Osteocyte (in vitro differentiated cells): ENCODE data around the gene ADGRG6. TPM values are rescaled to one million over a fixed set of nuclear protein-coding genes. Genes with fewer than 3 reads are reported as not detected.
"Not testable (repeated sequence)": the region's sequence is repeated elsewhere in the genome, so short reads cannot be mapped to it uniquely, and the experiment has no call there.

Source experiments
- DNase-seq: peaks from one replicate; pipeline ENCODE4 v3.0.0; 2021; ENCODE audit warnings: mixed read lengths; ENCODE audit not compliant: unreplicated experiment; ENCODE audit errors: extremely low spot score
- H3K27ac Mint-ChIP-seq: one replicate; pipeline ENCODE4 v1.8.0; 2021; ENCODE audit warnings: mild to moderate bottlenecking, mixed read lengths; ENCODE audit not compliant: unreplicated experiment
- H3K27me3 Mint-ChIP-seq: one replicate; pipeline ENCODE4 v1.8.0; 2021; ENCODE audit warnings: mixed read lengths; ENCODE audit not compliant: unreplicated experiment
- H3K36me3 Mint-ChIP-seq: one replicate; pipeline ENCODE4 v1.8.0; 2021; ENCODE audit warnings: mixed read lengths; ENCODE audit not compliant: unreplicated experiment
- H3K4me1 Mint-ChIP-seq: one replicate; pipeline ENCODE4 v1.8.0; 2021; ENCODE audit warnings: mixed read lengths; ENCODE audit not compliant: unreplicated experiment
- H3K4me3 Mint-ChIP-seq: one replicate; pipeline ENCODE4 v1.8.0; 2021; ENCODE audit warnings: mild to moderate bottlenecking, moderate library complexity, mixed read lengths; ENCODE audit not compliant: unreplicated experiment
- H3K9me3 Mint-ChIP-seq: one replicate; pipeline ENCODE4 v1.8.0; 2021; ENCODE audit warnings: mixed read lengths; ENCODE audit not compliant: unreplicated experiment
- total RNA-seq: library from RNA; stranded (reverse); gene quantifications from 2 replicates; pipeline ENCODE4 v1.2.1, GENCODE V29; 2021
- TF ChIP-seq, protein P1 (sequence below): fragments of 200-600 bp; sonication (generic); IDR thresholded peaks from 2 replicates; pipeline ENCODE4 v1.5.0; 2021; ENCODE audit warnings: antibody characterized with exemption, mild to moderate bottlenecking, moderate library complexity

ADGRG6 gene
- total RNA-seq, 1 donor from 2014 or later = 0.51 TPM

DNA sequence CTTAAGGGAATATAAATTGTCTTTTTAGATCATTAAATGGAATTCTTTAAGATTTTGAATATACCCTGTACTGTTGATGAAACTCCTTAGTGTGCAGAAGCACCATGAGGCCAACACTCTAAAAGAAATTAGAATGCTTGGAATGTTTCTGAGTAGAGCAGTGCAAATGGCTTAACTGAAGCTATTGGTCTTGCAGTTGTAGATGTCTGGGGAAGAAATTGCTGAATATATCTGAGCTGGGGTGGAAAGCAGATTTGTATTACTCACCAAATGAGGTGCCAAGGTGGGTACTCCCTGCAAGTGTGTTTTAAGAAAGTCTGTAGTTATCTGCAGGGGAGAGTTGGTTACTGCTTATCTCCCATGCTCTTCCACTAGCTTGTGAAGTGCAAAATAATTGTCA, 119.0 kb downstream of the ADGRG6 start:
- no peaks in the 10 kb centered on the region for H3K9me3 Mint-ChIP-seq

DNA sequence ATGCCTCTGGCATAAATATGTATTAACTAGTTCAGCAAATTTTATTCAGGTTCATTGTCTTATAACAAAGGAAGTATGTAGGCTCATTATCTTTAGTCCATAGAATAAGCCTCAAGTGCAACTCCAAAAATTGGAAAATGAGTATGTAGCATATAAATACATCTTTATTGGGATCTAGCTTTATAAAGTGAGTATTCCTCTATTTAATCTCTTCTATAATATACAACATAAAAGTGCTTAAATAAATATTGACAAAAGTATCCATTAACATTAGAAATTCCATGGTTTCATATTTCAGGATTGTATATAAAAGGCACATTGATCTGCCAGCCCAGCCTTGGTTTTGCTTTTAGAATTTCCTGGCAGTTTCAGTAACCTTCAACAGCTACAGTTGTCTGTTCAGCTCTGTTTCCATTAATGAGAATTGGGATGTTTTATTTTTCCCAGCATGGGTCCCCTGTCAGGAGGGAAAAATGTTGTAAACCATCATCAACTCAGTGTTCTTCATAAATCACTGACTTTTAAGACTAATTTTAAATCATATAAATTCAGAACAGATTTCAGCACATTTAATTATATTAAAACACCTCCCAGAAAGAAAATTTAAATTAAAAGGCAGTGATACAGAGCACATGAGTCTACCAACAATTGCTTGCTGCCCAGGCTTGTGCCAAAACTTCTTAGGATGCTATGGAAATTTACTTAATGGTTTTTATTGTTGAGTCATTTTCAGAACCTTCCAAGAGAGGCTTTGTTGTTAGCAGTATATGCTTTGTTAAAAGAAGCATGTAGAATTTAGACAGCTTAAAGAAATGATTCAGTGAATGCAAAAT, 119.7 kb downstream of the ADGRG6 start:
- TF ChIP-seq, protein P1, sequence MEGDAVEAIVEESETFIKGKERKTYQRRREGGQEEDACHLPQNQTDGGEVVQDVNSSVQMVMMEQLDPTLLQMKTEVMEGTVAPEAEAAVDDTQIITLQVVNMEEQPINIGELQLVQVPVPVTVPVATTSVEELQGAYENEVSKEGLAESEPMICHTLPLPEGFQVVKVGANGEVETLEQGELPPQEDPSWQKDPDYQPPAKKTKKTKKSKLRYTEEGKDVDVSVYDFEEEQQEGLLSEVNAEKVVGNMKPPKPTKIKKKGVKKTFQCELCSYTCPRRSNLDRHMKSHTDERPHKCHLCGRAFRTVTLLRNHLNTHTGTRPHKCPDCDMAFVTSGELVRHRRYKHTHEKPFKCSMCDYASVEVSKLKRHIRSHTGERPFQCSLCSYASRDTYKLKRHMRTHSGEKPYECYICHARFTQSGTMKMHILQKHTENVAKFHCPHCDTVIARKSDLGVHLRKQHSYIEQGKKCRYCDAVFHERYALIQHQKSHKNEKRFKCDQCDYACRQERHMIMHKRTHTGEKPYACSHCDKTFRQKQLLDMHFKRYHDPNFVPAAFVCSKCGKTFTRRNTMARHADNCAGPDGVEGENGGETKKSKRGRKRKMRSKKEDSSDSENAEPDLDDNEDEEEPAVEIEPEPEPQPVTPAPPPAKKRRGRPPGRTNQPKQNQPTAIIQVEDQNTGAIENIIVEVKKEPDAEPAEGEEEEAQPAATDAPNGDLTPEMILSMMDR = no peak
- Mint-ChIP-seq H3K4me3 (no peak overlapping the region), H3K4me1 (peaks cover 19% of the 10 kb centered on the region), H3K27me3 (no peaks in the 10 kb centered on the region), H3K36me3 (no peaks in the 10 kb centered on the region), H3K9me3 (no peaks in the 10 kb centered on the region), H3K27ac (no peak overlapping the region)
- DNase-seq = no peak

More for the DNA sequence above, 119.0 kb downstream of the ADGRG6 start:
- Mint-ChIP-seq H3K4me1 (peaks cover 26% of the 10 kb centered on the region), H3K27me3 (no peaks in the 10 kb centered on the region), H3K27ac (no peak overlapping the region), H3K36me3 (no peaks in the 10 kb centered on the region), H3K4me3 (no peak overlapping the region)
- DNase-seq = no peak
- TF ChIP-seq, protein P1 = no peak

DNA sequence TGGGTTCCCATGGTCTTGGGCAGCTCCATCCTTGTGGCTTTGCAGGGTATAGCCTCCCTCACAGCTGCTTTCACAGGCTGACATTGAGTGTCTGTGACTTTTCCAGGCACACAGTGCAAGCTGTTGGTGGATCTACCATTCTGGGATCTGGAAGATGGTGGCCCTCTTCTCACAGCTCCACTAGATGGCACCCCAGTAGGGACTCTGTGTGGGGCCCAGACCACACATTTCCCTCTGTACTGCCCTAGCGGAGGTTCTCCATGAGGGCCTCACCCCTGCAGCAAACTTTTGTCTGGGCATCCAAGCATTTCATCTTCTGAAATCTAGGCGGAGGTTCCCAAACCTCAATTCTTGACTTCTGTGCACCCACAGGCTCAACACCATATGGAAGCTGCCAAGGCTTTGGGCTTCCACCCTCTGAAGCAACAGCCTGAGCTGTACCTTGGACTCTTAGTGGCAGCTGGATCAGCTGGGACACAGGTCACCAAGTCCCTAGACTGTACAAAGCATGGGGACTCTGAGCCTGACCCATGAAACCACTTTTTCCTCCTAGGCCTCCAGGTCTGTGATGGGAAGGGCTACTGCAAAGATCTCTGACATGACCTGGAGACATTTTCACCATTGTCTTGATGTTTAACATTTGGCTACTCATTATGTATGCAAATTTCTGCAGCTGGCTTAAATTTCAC, 124.8 kb downstream of the ADGRG6 start:
- not testable (repeated sequence) for H3K4me1 Mint-ChIP-seq, H3K27ac Mint-ChIP-seq, DNase-seq, H3K36me3 Mint-ChIP-seq, H3K4me3 Mint-ChIP-seq, H3K27me3 Mint-ChIP-seq, H3K9me3 Mint-ChIP-seq

DNA sequence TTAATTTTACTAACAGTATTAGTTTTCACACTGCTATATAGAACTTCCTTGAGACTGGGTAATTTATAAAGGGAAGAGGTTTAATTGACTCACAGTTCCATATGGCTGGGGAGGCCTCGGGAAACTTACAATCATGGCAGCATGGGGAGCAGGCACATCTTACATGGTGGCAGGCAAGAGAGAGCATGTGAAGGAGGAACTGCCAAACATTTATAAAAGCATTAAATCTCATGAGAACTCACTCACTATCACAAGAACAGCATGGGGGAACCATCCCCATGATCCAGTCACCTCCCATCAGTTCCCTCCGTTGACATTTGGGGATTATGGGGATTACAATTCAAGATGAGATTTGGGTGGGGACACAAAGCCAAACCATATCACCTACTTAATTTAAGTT, 126.7 kb downstream of the ADGRG6 start:
- not testable (repeated sequence) for H3K36me3 Mint-ChIP-seq, H3K27me3 Mint-ChIP-seq, H3K4me1 Mint-ChIP-seq, H3K27ac Mint-ChIP-seq, H3K4me3 Mint-ChIP-seq, H3K9me3 Mint-ChIP-seq, DNase-seq

DNA sequence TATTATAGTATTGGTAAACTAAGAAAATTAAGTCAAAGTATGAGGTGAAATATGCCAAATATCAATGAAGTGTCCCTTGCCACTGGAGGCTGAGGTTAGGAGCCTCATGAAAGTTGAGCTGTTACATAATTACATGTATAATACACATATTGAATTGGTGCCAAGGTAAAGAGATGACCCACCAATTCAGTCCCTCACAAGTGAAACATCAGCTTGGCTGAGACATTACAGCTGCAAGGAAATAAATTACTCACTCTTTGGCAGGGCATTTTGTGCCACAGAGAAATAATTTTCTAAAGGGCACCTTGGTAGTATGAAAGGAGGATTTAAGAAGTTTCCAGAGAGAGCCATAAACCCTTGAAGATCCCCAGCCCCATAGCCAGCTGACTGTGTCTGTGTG, 127.4 kb downstream of the ADGRG6 start:
- TF ChIP-seq, protein P1 = no peak
- no peaks in the 10 kb centered on the region for H3K27me3 Mint-ChIP-seq
- DNase-seq = no peak
- no peak overlapping the region for H3K4me3 Mint-ChIP-seq
- H3K27ac Mint-ChIP-seq = no peak overlapping the region
- peaks cover 6% of the 10 kb centered on the region for H3K9me3 Mint-ChIP-seq
- no peaks in the 10 kb centered on the region for H3K4me1 Mint-ChIP-seq
- H3K36me3 Mint-ChIP-seq = no peaks in the 10 kb centered on the region

DNA sequence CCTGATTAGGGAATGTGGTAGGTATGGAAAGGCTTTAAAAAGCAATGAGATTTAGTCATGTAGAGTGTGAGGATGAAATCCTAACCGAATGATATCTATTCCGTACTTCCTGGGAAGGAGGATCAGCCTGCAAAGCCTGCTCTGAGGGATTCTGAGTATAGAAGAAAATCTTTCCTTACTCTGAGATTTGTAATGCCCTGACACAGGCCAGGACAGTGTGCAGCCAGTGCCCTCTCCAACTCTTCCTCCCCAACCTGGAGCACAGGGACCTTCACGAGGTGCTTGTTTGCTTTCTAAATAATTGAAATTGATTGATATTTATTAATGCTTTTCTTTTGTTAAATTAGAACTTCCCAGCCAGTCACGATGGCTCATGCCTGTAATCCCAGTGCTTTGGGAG, 131.6 kb downstream of the ADGRG6 start:
- Mint-ChIP-seq H3K4me1 (no peaks in the 10 kb centered on the region), H3K27me3 (no peaks in the 10 kb centered on the region), H3K27ac (no peak overlapping the region), H3K9me3 (no peaks in the 10 kb centered on the region), H3K4me3 (no peak overlapping the region), H3K36me3 (no peaks in the 10 kb centered on the region)
- DNase-seq = no peak
- TF ChIP-seq, protein P1 = no peak
